IMR-90 (cell line): ENCODE data around the gene SMIM5. TPM values are rescaled to one million over a fixed set of nuclear protein-coding genes. Genes with fewer than 3 reads are reported as not detected.

ENCODE experiments used
- ATAC-seq: fragments of 200-7000 bp; cut with Tn5 transposase; 2 replicates; pipeline ENCODE4 v1.9.1; 2020; ENCODE audit warnings: low read depth, mild to moderate bottlenecking, moderate library complexity
- BruUV-seq: library from RNA; stranded (reverse); fragments of 400-500 nt; replicated peaks from 2 replicates; lab custom pipeline; 2021; lab: Mats Ljungman, UMichigan
- CTCF ChIA-PET: fragments of 300-600 bp; formaldehyde crosslinking; extraction: SDS; loops from one replicate; lab custom pipeline; 2021; ENCODE audit warnings: antibody characterized with exemption; lab: Yijun Ruan, JAX
- POLR2A ChIA-PET: fragments of 300-600 bp; sonication (Branson Sonifier 250); formaldehyde crosslinking; loops from one replicate; lab custom pipeline; 2022; ENCODE audit warnings: antibody characterized with exemption; ENCODE audit not compliant: unreplicated experiment; lab: Charles Lee
- DNase-seq: peaks from one replicate; pipeline ENCODE4 v3.0.0; 2013
- H2AFZ ChIP-seq: replicated peaks from 2 replicates; pipeline ENCODE3; 2013; ENCODE audit warnings: low read length, mild to moderate bottlenecking; ENCODE audit not compliant: poor library complexity
- H2AK5ac ChIP-seq: 2 replicates; pipeline ENCODE4 v1.6.1; 2013; ENCODE audit warnings: low read depth, low read length, inconsistent platforms
- H2AK9ac ChIP-seq: replicated peaks from 2 replicates; pipeline ENCODE3; 2013; ENCODE audit warnings: mild to moderate bottlenecking, low read depth, low read length, moderate library complexity; ENCODE audit not compliant: poor library complexity
- H2BK120ac ChIP-seq: 2 replicates; pipeline ENCODE4 v1.6.1; 2013; ENCODE audit warnings: low read depth, low read length, inconsistent platforms
- H2BK15ac ChIP-seq: 3 replicates; pipeline ENCODE4 v1.6.1; 2013; ENCODE audit warnings: low read depth, low read length, inconsistent platforms
- H2BK20ac ChIP-seq: 2 replicates; pipeline ENCODE4 v1.6.1; 2013; ENCODE audit warnings: low read depth, mild to moderate bottlenecking, inconsistent platforms, low read length, moderate library complexity
- H2BK5ac ChIP-seq: 2 replicates; pipeline ENCODE4 v1.6.1; 2013; ENCODE audit warnings: mild to moderate bottlenecking, low read depth, low read length, inconsistent platforms; ENCODE audit not compliant: poor library complexity, severe bottlenecking
- H3K14ac ChIP-seq: replicated peaks from 2 replicates; pipeline ENCODE4 v1.6.1; 2013; ENCODE audit warnings: low read depth, low read length, inconsistent platforms
- H3K18ac ChIP-seq: 2 replicates; pipeline ENCODE4 v1.6.1; 2013; ENCODE audit warnings: low read depth, low read length, control low read depth
- H3K23ac ChIP-seq: 2 replicates; pipeline ENCODE4 v1.6.1; 2013; ENCODE audit warnings: low read depth, low read length, inconsistent platforms
- H3K27ac ChIP-seq: 2 replicates; pipeline ENCODE4 v1.5.1; 2013; ENCODE audit warnings: mild to moderate bottlenecking, control low read depth, low read length; ENCODE audit not compliant: insufficient read depth
- H3K27me3 ChIP-seq: 2 replicates; pipeline ENCODE4 v1.6.1; 2013; ENCODE audit warnings: low read length; ENCODE audit not compliant: control insufficient read depth, insufficient read depth
- H3K36me3 ChIP-seq: 2 replicates; pipeline ENCODE4 v1.6.1; 2013; ENCODE audit warnings: low read length, mixed read lengths; ENCODE audit not compliant: control insufficient read depth, insufficient read depth
- H3K4ac ChIP-seq: 2 replicates; pipeline ENCODE4 v1.6.1; 2013; ENCODE audit warnings: low read depth, low read length, inconsistent platforms
- H3K4me1 ChIP-seq: 2 replicates; pipeline ENCODE4 v1.6.1; 2013; ENCODE audit warnings: low read length, mixed read lengths; ENCODE audit not compliant: control insufficient read depth, insufficient read depth
- H3K4me2 ChIP-seq: 2 replicates; pipeline ENCODE4 v1.6.1; 2013; ENCODE audit warnings: low read depth, mild to moderate bottlenecking, control low read depth, low read length, moderate library complexity
- H3K4me3 ChIP-seq: 2 replicates; pipeline ENCODE4 v1.5.1; 2013; ENCODE audit warnings: low read depth, mild to moderate bottlenecking, control low read depth, low read length, moderate library complexity; ENCODE audit not compliant: insufficient read depth
- H3K56ac ChIP-seq: 2 replicates; pipeline ENCODE4 v1.6.1; 2013; ENCODE audit warnings: low read length, inconsistent platforms; ENCODE audit not compliant: insufficient read depth; ENCODE audit errors: extremely low read depth
- H3K79me1 ChIP-seq, 2 experiments: 2 replicates each; pipeline ENCODE4 v1.6.1; 2013; ENCODE audit warnings: low read length in 2 of 2, inconsistent platforms in 1 of 2, low read depth in 1 of 2
- H3K9ac ChIP-seq: 2 replicates; pipeline ENCODE4 v1.6.1; 2013; ENCODE audit warnings: low read depth, low read length, control low read depth
- H3K9me1 ChIP-seq: 2 replicates; pipeline ENCODE4 v1.6.1; 2013; ENCODE audit warnings: low read length, inconsistent platforms; ENCODE audit not compliant: insufficient read depth
- H3K9me3 ChIP-seq: 2 replicates; pipeline ENCODE4 v1.6.1; 2013; ENCODE audit warnings: low read length; ENCODE audit not compliant: control insufficient read depth, insufficient read depth
- H4K20me1 ChIP-seq: 2 replicates; pipeline ENCODE4 v1.6.1; 2013; ENCODE audit warnings: low read length, inconsistent platforms; ENCODE audit not compliant: insufficient read depth
- H4K5ac ChIP-seq: 2 replicates; pipeline ENCODE4 v1.6.1; 2013; ENCODE audit warnings: mild to moderate bottlenecking, low read depth, low read length, control low read depth
- H4K8ac ChIP-seq, 2 experiments: 2 replicates each; pipeline ENCODE4 v1.6.1; 2013; ENCODE audit warnings: low read depth in 2 of 2, low read length in 2 of 2, control low read depth in 1 of 2, inconsistent platforms in 1 of 2
- H4K91ac ChIP-seq: 2 replicates; pipeline ENCODE4 v1.6.1; 2013; ENCODE audit warnings: low read depth, low read length, inconsistent platforms; ENCODE audit not compliant: insufficient read depth
- MAFK ChIP-seq: IDR thresholded peaks from 2 replicates; pipeline ENCODE4 v1.6.1; 2012; ENCODE audit warnings: low read depth, low read length, improper control_type of control experiment
- WGBS, 2 experiments: methylation state at CpG; one replicate each; pipeline versions ENCODE4 v1.1.5 to v1.1.7; 2013; ENCODE audit warnings: missing lambda C conversion rate in 2 of 2; ENCODE audit not compliant: insufficient read length in 1 of 2; ENCODE audit errors: extremely low coverage in 2 of 2; 5-methylcytosine and 5-hydroxymethylcytosine counted together
- dilution Hi-C: fragments of 300-500 bp; cut with HindIII; formaldehyde crosslinking; loops from one replicate; pipeline ENCODE4 v1.14.3; 2018; ENCODE audit warnings: low sequenced_read_pairs; ENCODE audit not compliant: unreplicated experiment
- in situ Hi-C: fragments of 300-500 bp; cut with MboI; formaldehyde crosslinking; loops from 3 replicates; pipeline ENCODE4 v1.14.3; 2019; ENCODE audit warnings: low sequenced_read_pairs, inconsistent platforms, mixed read lengths
- intact Hi-C: fragments of 100-400 bp; cut with micrococcal nuclease; formaldehyde crosslinking; loops from 2 replicates; pipeline ENCODE4 v1.10.0; 2022
- polyA plus RNA-seq, 3 experiments: library from polyadenylated mRNA; depleted of rRNA; stranded (reverse); fragments of >200 nt; gene quantifications; 2 replicates each; pipeline ENCODE4 v1.2.3, GENCODE V29; 2012; ENCODE audit warnings: low replicate concordance in 1 of 3
- total RNA-seq: library from RNA; depleted of rRNA; stranded (reverse); fragments of >200 nt; gene quantifications from 2 replicates; pipeline ENCODE4 v1.2.3, GENCODE V29; 2012
- TF ChIP-seq, protein P1 (sequence below): fragments of 150-350 bp; IDR thresholded peaks from 2 replicates; pipeline ENCODE4 v1.6.1; 2016; ENCODE audit warnings: low read depth, mild to moderate bottlenecking, low read length, moderate library complexity, borderline replicate concordance

The SMIM5 gene
- total and polyA plus RNA-seq, 2 of the 4 experiments (the other 2 are of a cell fraction) = not detected

DNA sequence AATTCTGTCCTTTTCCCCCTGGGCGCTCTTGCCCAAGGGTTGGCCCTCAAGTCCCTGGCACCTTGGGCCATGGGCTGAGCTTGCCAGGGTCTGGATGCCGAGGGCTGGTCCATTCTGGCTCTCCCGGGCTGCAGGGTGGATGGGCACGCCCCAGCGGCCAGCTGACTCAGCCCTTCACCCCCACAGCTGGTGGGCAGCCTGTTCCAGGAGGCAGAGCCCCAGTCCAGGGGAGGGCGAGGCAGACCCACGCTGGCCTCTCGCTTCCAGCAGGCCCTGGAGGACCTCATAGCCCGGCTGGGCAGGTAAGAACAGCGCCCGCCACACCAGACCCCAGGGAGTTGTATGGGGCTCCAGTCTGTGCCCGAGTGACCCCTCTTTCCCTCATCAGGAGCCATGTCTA is 30.6 kb upstream of the SMIM5 start (continued):
- TF ChIP-seq, protein P1, sequence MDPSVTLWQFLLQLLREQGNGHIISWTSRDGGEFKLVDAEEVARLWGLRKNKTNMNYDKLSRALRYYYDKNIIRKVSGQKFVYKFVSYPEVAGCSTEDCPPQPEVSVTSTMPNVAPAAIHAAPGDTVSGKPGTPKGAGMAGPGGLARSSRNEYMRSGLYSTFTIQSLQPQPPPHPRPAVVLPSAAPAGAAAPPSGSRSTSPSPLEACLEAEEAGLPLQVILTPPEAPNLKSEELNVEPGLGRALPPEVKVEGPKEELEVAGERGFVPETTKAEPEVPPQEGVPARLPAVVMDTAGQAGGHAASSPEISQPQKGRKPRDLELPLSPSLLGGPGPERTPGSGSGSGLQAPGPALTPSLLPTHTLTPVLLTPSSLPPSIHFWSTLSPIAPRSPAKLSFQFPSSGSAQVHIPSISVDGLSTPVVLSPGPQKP = no peak

DNA sequence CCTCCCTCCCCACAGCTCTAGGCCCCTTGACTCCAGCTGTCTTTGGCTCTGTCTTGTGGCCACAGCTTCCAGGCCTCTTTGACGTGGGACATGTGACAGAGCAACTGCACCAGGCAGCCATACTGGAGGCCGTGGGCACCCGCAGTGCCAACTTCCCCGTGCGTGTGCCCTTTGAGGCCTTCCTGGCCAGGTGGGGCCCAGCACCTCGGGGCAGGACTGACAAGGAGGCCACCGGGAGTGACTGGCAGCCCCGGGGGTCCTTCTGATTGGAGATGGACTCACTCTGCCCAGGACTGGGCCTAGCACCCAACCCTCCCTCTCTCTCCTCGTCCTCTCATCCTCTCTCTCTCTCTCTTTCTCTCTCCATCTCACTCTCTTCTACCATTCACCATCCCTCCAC is 30.1 kb upstream of the SMIM5 start:
- dilution Hi-C loops = no loop called here
- H3K27me3 ChIP-seq = no peaks in the 10 kb centered on the region; the same call in 1 of the 2 replicates
- H3K23ac ChIP-seq = no peak overlapping the region
- H3K18ac ChIP-seq = no peak overlapping the region
- no peak overlapping the region for H2BK20ac ChIP-seq
- no peak overlapping the region for H3K27ac ChIP-seq
- no peak overlapping the region for H4K5ac ChIP-seq
- no TSS peak for BruUV-seq
- H2AFZ ChIP-seq = no peak overlapping the region
- no peak overlapping the region for H2BK120ac ChIP-seq
- H4K8ac ChIP-seq = no peak overlapping the region
- H2AK9ac ChIP-seq = no peak overlapping the region
- DNase-seq (no peak), ATAC-seq (no peak)
- no peak overlapping the region; the same call in 1 of the 2 replicates for H2AK5ac ChIP-seq
- no peaks in the 10 kb centered on the region for H3K4me1 ChIP-seq
- WGBS, 2 experiments = 75% methylated on average over 7 of the region's 9 CpGs; no CpG with 5 or more reads in 1 of the 2 experiments
- CTCF ChIA-PET = no interaction called here
- no peak overlapping the region for H2BK5ac ChIP-seq
- H3K56ac ChIP-seq = no peak overlapping the region
- H2BK15ac ChIP-seq = no peak overlapping the region
- in situ Hi-C loops = no loop called here
- POLR2A ChIA-PET = no interaction called here
- H3K9me3 ChIP-seq = no peaks in the 10 kb centered on the region
- H3K79me1 ChIP-seq = no peaks in the 10 kb centered on the region
- no peaks in the 10 kb centered on the region; the same call in 1 of the 2 replicates for H4K20me1 ChIP-seq
- no peak overlapping the region for H3K14ac ChIP-seq
- H3K4me2 ChIP-seq = no peak overlapping the region
- intact Hi-C loops = no loop called here
- H4K91ac ChIP-seq = no peak overlapping the region
- H3K4ac ChIP-seq = no peak overlapping the region
- no peaks in the 10 kb centered on the region for H3K36me3 ChIP-seq
- H3K9ac ChIP-seq = no peak overlapping the region
- H3K4me3 ChIP-seq = no peak overlapping the region
- H3K9me1 ChIP-seq = no peaks in the 10 kb centered on the region
- no peak for TF ChIP-seq MAFK
